ENCODE results near the gene IL1RN. TPM values are rescaled to one million over a fixed set of nuclear protein-coding genes. Genes with fewer than 3 reads are reported as not detected.

IL1RN gene
- polyA plus RNA-seq, 1 donor from 2014 or later = not detected

DNA sequence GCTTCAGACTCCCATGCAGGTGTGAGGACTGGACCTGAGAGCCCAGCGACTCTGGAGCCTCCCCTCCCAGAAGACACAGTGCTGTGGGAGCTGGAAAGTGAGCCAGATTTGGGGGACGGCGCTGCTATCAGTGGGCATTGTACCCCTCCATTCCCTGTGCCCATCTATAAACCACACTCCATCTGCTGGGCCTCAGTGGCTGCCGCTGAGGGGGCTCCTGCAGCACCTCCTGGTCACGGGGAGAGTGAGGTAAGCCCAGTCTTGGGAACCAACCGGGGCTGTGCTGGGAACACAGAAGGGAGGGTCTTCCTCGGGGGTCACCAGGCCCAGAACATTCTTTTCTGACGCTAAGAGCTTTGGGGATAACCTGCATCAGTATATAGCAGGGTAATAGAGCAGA, 55.9 kb downstream of the IL1RN start:
- no peak overlapping the region for H3K4me2 ChIP-seq (ENCODE audit: low read length)
- no peak overlapping the region for H3K4me3 ChIP-seq (ENCODE audit: low read length)
- TF ChIP-seq, protein P1, sequence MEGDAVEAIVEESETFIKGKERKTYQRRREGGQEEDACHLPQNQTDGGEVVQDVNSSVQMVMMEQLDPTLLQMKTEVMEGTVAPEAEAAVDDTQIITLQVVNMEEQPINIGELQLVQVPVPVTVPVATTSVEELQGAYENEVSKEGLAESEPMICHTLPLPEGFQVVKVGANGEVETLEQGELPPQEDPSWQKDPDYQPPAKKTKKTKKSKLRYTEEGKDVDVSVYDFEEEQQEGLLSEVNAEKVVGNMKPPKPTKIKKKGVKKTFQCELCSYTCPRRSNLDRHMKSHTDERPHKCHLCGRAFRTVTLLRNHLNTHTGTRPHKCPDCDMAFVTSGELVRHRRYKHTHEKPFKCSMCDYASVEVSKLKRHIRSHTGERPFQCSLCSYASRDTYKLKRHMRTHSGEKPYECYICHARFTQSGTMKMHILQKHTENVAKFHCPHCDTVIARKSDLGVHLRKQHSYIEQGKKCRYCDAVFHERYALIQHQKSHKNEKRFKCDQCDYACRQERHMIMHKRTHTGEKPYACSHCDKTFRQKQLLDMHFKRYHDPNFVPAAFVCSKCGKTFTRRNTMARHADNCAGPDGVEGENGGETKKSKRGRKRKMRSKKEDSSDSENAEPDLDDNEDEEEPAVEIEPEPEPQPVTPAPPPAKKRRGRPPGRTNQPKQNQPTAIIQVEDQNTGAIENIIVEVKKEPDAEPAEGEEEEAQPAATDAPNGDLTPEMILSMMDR (IDR thresholded peaks at IDR 0.05; ENCODE audit: poor library complexity, severe bottlenecking) = no peak
- TF ChIP-seq EZH2 (IDR thresholded peaks at IDR 0.05; ENCODE audit: borderline replicate concordance, insufficient read depth, low read length, poor library complexity, severe bottlenecking) = no peak
- TF ChIP-seq EP300 (conservative IDR thresholded peaks at IDR 0.05; ENCODE audit: poor library complexity, severe bottlenecking) = no peak
- TF ChIP-seq REST (IDR thresholded peaks at IDR 0.05; ENCODE audit: borderline replicate concordance) = no peak
- TF ChIP-seq TAF1 (IDR thresholded peaks at IDR 0.05; ENCODE audit: low read depth) = no peak
- TF ChIP-seq SMC3 (conservative IDR thresholded peaks at IDR 0.05; ENCODE audit: poor library complexity) = no peak
- no peak for TF ChIP-seq MXI1 (conservative IDR thresholded peaks at IDR 0.05; ENCODE audit: poor library complexity, severe bottlenecking)
- no peak for TF ChIP-seq RAD21 (conservative IDR thresholded peaks at IDR 0.05)
- no peak for TF ChIP-seq POLR2AphosphoS5 (IDR thresholded peaks at IDR 0.05)
- no peaks in the 10 kb centered on the region for H3K79me2 ChIP-seq (replicated peaks; ENCODE audit: insufficient read depth, low read length)
- no peaks in the 10 kb centered on the region for H3K9me2 ChIP-seq (ENCODE audit: insufficient read depth, low read length)
- H4K20me1 ChIP-seq (ENCODE audit: insufficient read depth) = no peaks in the 10 kb centered on the region
- H3K9me3 ChIP-seq (ENCODE audit: low read length) = no peaks in the 10 kb centered on the region
- no peak overlapping the region for H3K27ac ChIP-seq (ENCODE audit: low read length)
- no peak overlapping the region for H2AFZ ChIP-seq (ENCODE audit: low read depth, low read length)
- no peaks in the 10 kb centered on the region for H3K36me3 ChIP-seq (ENCODE audit: insufficient read depth, low read length)
- H3K27me3 ChIP-seq (ENCODE audit: insufficient read depth, low read depth, low read length) = no peaks in the 10 kb centered on the region
- H3K9ac ChIP-seq (ENCODE audit: low read length) = no peak overlapping the region
- H3F3A ChIP-seq (ENCODE audit: insufficient read depth, low read length, poor library complexity, severe bottlenecking) = no peaks in the 10 kb centered on the region

Small RNAs within 50 kb of the gene (small RNA-seq; reads per million reads assigned to genes)
- gene RNU6-1180P = 0.03 to 4.5 (median 0.06) reads per million in 3 experiments

Other genes with a start within 250 kb of the IL1RN start
- gene IL37, start 216.4 kb upstream of the IL1RN start, polyA plus RNA-seq = not detected in 2 replicates
- gene IL36G, start 149.6 kb upstream of the IL1RN start, polyA plus RNA-seq = not detected in 2 replicates
- gene IL36A, start 122.1 kb upstream of the IL1RN start, polyA plus RNA-seq = not detected in 2 replicates
- not detected in 2 replicates for gene IL36B, start 74.7 kb upstream of the IL1RN start, polyA plus RNA-seq
- gene IL36RN, start 68.4 kb upstream of the IL1RN start, polyA plus RNA-seq = not detected in 2 replicates
- gene IL1F10, start 59.6 kb upstream of the IL1RN start, polyA plus RNA-seq = not detected in 2 replicates
- 0.30 and 0.67 TPM in 2 replicates for gene PSD4, start 46.4 kb downstream of the IL1RN start, polyA plus RNA-seq
- not detected in 2 replicates for gene PAX8, start 151.3 kb downstream of the IL1RN start, polyA plus RNA-seq

Data from neural cell (in vitro differentiated cells).